ENCODE measurements around the gene OR2B3. TPM values are rescaled to one million over a fixed set of nuclear protein-coding genes. Genes with fewer than 3 reads are reported as not detected.

Gene OR2B3
- total RNA-seq, 5 donors from 2014 or later (not counting 1 experiment from before 2014, with no cell fraction given), result not detected

DNA sequence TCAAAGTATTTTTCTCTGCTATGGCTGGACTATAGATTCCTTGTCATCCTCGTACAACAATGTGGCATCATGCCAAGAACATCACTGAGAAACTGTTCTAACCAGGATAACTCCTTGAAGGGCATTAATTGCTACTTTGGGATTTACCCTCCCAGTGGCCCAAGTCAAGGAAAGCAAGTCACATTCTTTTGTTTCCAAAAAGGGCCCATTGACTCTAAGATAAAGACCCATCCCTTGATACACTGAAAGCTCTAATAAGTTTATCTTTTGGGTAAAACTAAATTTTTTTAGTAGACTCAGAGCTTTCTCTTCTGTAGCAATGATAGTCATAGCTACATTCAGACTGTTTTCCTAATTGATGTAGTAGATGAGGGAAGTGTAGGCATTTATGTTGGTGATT lies 20.6 kb upstream of the OR2B3 start, which contains the start of gene OR2J3:
OR2J3 (plus strand) TSS at position 301 of the 400 bp plus-strand sequence. CDS start 3,833 bp downstream, outside the sequence.
- no peaks in the 10 kb centered on the region for H3K36me3 ChIP-seq (ENCODE audit: control insufficient read depth in 2 of 2, extremely low read depth in 1 of 2, insufficient read depth in 1 of 2, low read length in 1 of 2)
- Mint-ChIP-seq H3K4me1 (no peaks in the 10 kb centered on the region), H3K4me3 (no peak within 1 kb of the TSS), H3K36me3 (no peaks in the 10 kb centered on the region), H3K27ac (no peak within 1 kb of the TSS), H3K9me3 (no peaks in the 10 kb centered on the region), H3K27me3 (peaks cover 34 to 50% of the 10 kb centered on the region in 2 donors)
- ChIA-PET CTCF (no interaction called here), POLR2A (no interaction called here)
- 38% methylated on average over 1 of the region's 1 CpG for WGBS (ENCODE audit: insufficient coverage)
- ATAC-seq (replicated peaks in 1 of 4) (no peak), DNase-seq (no peak)
- H3K9me3 ChIP-seq, result no peaks in the 10 kb centered on the region
- peaks cover 2 to 6% of the 10 kb centered on the region in 2 experiments for H3K27me3 ChIP-seq (replicated peaks in 1 of 2; ENCODE audit: control insufficient read depth in 2 of 2, extremely low read depth in 1 of 2, insufficient read depth in 2 of 2, low read length in 1 of 2)
- H3K27ac ChIP-seq (ENCODE audit: low read length), result no peak within 1 kb of the TSS
- no peaks in the 10 kb centered on the region for H3K4me1 ChIP-seq (ENCODE audit: control insufficient read depth in 1 of 2, extremely low read depth in 1 of 2, insufficient read depth in 2 of 2, low read length in 2 of 2)
- H3K4me3 ChIP-seq (ENCODE audit: control insufficient read depth in 1 of 2, extremely low read depth in 1 of 2, low read length in 1 of 2), result no peak within 1 kb of the TSS

DNA sequence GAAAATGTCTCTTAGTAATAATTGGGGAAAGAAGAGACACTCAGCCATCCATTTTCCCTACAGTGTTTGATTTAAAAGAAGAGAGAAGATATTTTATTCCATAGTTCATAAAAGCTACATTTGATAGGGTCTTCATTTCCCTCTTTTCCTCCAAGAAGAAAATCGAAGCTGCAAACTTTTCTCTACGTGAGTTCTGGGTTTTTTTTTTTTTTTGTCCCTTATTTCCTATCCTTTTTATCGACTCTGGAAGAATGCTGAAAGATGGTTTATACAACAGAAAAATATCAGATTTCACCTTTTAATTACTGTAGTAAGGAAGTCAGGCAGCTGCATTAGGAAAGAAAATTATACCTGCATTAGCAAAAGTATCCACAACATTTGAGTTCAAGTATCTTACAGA lies 12.1 kb upstream of the OR2B3 start, which contains the start of gene OR2J1:
OR2J1 (plus strand) TSS at position 301 of the 400 bp plus-strand sequence. CDS start 1,453 bp downstream, outside the sequence.
- Mint-ChIP-seq H3K27ac (no peak within 1 kb of the TSS), H3K36me3 (no peaks in the 10 kb centered on the region), H3K4me1 (no peaks in the 10 kb centered on the region), H3K9me3 (no peaks in the 10 kb centered on the region), H3K27me3 (peaks cover 18 to 33% of the 10 kb centered on the region in 2 donors), H3K4me3 (no peak within 1 kb of the TSS)
- H3K27ac ChIP-seq (ENCODE audit: low read length), result no peak within 1 kb of the TSS
- ATAC-seq (replicated peaks in 1 of 4) (no peak), DNase-seq (no peak)
- H3K4me1 ChIP-seq (ENCODE audit: control insufficient read depth in 1 of 2, extremely low read depth in 1 of 2, insufficient read depth in 2 of 2, low read length in 2 of 2), result no peaks in the 10 kb centered on the region
- no peak within 1 kb of the TSS for H3K4me3 ChIP-seq (ENCODE audit: control insufficient read depth in 1 of 2, extremely low read depth in 1 of 2, low read length in 1 of 2)
- H3K27me3 ChIP-seq (replicated peaks in 1 of 2; ENCODE audit: control insufficient read depth in 2 of 2, extremely low read depth in 1 of 2, insufficient read depth in 2 of 2, low read length in 1 of 2), result peaks cover 0 to 4% of the 10 kb centered on the region in 2 experiments
- ChIA-PET CTCF (interaction anchor here in 1 of 2 donors (0.6 kb wide), 1 partner anchor 1067 kb away, joined by 3 read pairs; no protein-coding TSS in a partner anchor), POLR2A (no interaction called here)
- no peaks in the 10 kb centered on the region for H3K36me3 ChIP-seq (ENCODE audit: control insufficient read depth in 2 of 2, extremely low read depth in 1 of 2, insufficient read depth in 1 of 2, low read length in 1 of 2)
- H3K9me3 ChIP-seq, result no peaks in the 10 kb centered on the region
- no CpG with 5 or more reads among the region's 3 CpGs for WGBS (ENCODE audit: insufficient coverage)

DNA sequence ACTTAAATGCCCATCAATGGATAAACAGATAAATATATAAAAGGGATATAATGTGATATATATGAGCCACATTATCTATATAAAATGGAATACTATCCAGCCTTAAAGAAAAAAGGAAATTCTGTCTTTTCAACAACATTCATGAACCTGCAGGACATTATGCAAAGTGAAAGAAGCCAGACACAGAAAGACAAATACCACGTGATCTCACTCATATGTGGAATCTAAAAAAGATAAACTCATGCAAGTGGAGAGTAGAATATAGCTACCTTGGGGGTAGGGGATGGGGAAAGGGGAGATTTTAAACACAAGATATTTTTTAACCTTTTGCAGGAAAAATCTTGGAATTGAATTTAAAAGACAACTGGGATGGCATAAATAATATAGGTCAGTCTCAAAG lies 10.7 kb upstream of the OR2B3 start:
- Histone ChIP-seq H3K27me3 (replicated peaks in 1 of 2; ENCODE audit: control insufficient read depth in 2 of 2, extremely low read depth in 1 of 2, insufficient read depth in 2 of 2, low read length in 1 of 2) (no peaks in the 10 kb centered on the region), H3K27ac (ENCODE audit: low read length) (no peak overlapping the region), H3K9me3 (no peaks in the 10 kb centered on the region), H3K4me3 (ENCODE audit: control insufficient read depth in 1 of 2, extremely low read depth in 1 of 2, low read length in 1 of 2) (no peak overlapping the region), H3K36me3 (ENCODE audit: control insufficient read depth in 2 of 2, extremely low read depth in 1 of 2, insufficient read depth in 1 of 2, low read length in 1 of 2) (no peaks in the 10 kb centered on the region), H3K4me1 (ENCODE audit: control insufficient read depth in 1 of 2, extremely low read depth in 1 of 2, insufficient read depth in 2 of 2, low read length in 2 of 2) (no peaks in the 10 kb centered on the region)
- ATAC-seq (replicated peaks in 1 of 4) (no peak), DNase-seq (no peak)
- no peaks in the 10 kb centered on the region for H3K36me3 Mint-ChIP-seq
- H3K27me3 Mint-ChIP-seq, result peaks cover 15 to 26% of the 10 kb centered on the region in 2 donors
- no peaks in the 10 kb centered on the region for H3K4me1 Mint-ChIP-seq
- no peaks in the 10 kb centered on the region for H3K9me3 Mint-ChIP-seq
- H3K4me3 Mint-ChIP-seq, result no peak overlapping the region
- ChIA-PET CTCF (interaction anchor here in 1 of 2 donors (0.6 kb wide), 1 partner anchor 137 kb away, joined by 3 read pairs; no protein-coding TSS in a partner anchor), POLR2A (no interaction called here)
- no peak overlapping the region for H3K27ac Mint-ChIP-seq
- WGBS (ENCODE audit: insufficient coverage), result no CpG with 5 or more reads among the region's 1 CpG

DNA sequence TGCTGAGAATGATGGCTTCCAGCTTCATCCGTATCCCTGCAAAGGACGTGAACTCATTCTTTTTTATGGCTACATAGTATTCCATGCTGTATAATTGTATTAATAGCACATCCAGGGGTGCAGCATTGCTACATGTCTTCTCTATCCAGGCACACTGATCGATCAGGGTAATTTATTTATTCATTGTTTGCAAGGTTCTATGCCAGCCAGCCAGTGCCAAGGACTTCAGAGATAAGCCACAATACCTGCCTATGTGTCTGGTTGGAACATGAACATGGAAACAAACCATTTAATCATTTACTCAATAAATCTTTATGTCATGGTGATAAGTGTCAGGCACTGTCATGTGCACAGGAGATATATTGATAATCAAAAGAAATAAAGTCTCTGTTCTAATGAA lies 5.8 kb upstream of the OR2B3 start:
- peaks cover 21 to 29% of the 10 kb centered on the region in 2 donors for H3K27me3 Mint-ChIP-seq
- no CpG with 5 or more reads among the region's 3 CpGs for WGBS (ENCODE audit: insufficient coverage)
- Histone ChIP-seq H3K36me3 (ENCODE audit: control insufficient read depth in 2 of 2, extremely low read depth in 1 of 2, insufficient read depth in 1 of 2, low read length in 1 of 2) (no peaks in the 10 kb centered on the region), H3K4me3 (ENCODE audit: control insufficient read depth in 1 of 2, extremely low read depth in 1 of 2, low read length in 1 of 2) (no peak overlapping the region), H3K4me1 (ENCODE audit: control insufficient read depth in 1 of 2, extremely low read depth in 1 of 2, insufficient read depth in 2 of 2, low read length in 2 of 2) (no peaks in the 10 kb centered on the region), H3K27ac (ENCODE audit: low read length) (no peak overlapping the region), H3K9me3 (no peaks in the 10 kb centered on the region), H3K27me3 (replicated peaks in 1 of 2; ENCODE audit: control insufficient read depth in 2 of 2, extremely low read depth in 1 of 2, insufficient read depth in 2 of 2, low read length in 1 of 2) (peaks cover 0 to 3% of the 10 kb centered on the region in 2 experiments)
- no peaks in the 10 kb centered on the region for H3K4me1 Mint-ChIP-seq
- ATAC-seq (replicated peaks in 1 of 4) (no peak), DNase-seq (no peak)
- no peak overlapping the region for H3K4me3 Mint-ChIP-seq
- POLR2A ChIA-PET, result no interaction called here
- H3K9me3 Mint-ChIP-seq, result no peaks in the 10 kb centered on the region
- no peaks in the 10 kb centered on the region for H3K36me3 Mint-ChIP-seq
- no peak overlapping the region for H3K27ac Mint-ChIP-seq
- CTCF ChIA-PET, result no interaction called here

DNA sequence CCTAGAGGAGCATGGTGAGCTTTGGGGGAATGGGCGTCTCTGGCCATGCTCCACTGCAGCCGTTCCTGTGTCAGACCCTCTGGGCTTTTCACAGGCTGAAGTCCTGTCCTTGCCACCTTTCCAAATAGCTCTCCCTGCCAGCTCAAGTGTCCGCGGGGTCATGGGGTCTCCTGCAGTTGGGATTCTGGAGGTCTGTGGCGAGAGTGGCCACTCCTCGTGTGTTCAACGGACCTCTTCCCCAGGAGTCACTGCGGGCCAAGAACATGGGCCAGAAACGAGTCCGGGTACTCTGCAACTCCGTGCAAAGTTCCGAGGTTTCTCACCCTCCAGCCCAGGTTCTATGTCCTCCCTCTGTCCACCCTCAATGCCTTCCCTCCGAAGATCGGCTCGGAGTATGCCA lies 4.7 kb downstream of the OR2B3 start:
- Histone ChIP-seq H3K27ac (ENCODE audit: low read length) (no peak overlapping the region), H3K9me3 (no peaks in the 10 kb centered on the region), H3K4me1 (ENCODE audit: control insufficient read depth in 1 of 2, extremely low read depth in 1 of 2, insufficient read depth in 2 of 2, low read length in 2 of 2) (no peaks in the 10 kb centered on the region), H3K27me3 (replicated peaks in 1 of 2; ENCODE audit: control insufficient read depth in 2 of 2, extremely low read depth in 1 of 2, insufficient read depth in 2 of 2, low read length in 1 of 2) (peaks cover 0 to 4% of the 10 kb centered on the region in 2 experiments), H3K4me3 (ENCODE audit: control insufficient read depth in 1 of 2, extremely low read depth in 1 of 2, low read length in 1 of 2) (no peak overlapping the region), H3K36me3 (ENCODE audit: control insufficient read depth in 2 of 2, extremely low read depth in 1 of 2, insufficient read depth in 1 of 2, low read length in 1 of 2) (no peaks in the 10 kb centered on the region)
- no peak for DNase-seq
- Mint-ChIP-seq H3K4me3 (no peak overlapping the region), H3K4me1 (peaks cover 0 to 3% (median 3%) of the 10 kb centered on the region in 3 donors), H3K9me3 (no peaks in the 10 kb centered on the region), H3K27ac (no peak overlapping the region), H3K36me3 (no peaks in the 10 kb centered on the region), H3K27me3 (peaks cover 15 to 17% of the 10 kb centered on the region in 2 donors)
- no peak for ATAC-seq (replicated peaks in 1 of 4)
- ChIA-PET POLR2A (interaction anchor here in 1 of 2 donors (0.6 kb wide), 1 partner anchor 244 kb away, joined by 3 read pairs; no protein-coding TSS in a partner anchor), CTCF (no interaction called here)
- WGBS (ENCODE audit: insufficient coverage), result 91% methylated on average over 5 of the region's 15 CpGs

DNA sequence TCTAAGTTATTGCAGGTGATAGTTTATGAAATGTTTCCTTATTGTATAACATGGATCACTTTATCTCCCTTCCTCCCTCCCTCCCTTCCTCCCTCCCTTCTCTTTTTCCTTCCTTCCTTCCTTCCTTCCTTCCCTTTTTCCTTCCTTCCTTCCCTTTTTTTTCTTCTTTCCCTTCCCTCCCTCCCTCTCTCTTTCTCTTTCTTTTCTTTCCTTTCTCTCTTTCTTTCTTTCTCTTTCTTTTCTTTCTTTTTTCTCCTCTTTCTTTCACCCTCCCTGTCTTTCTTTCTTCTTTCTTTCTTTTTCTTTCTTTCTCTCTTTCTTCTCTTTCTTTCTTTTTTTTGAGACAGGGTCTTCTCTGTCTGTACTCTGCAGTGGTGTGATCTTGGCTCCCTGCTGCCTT lies 5.8 kb downstream of the OR2B3 start:
- Histone ChIP-seq H3K4me3 (ENCODE audit: control insufficient read depth in 1 of 2, extremely low read depth in 1 of 2, low read length in 1 of 2) (no peak overlapping the region), H3K4me1 (ENCODE audit: control insufficient read depth in 1 of 2, extremely low read depth in 1 of 2, insufficient read depth in 2 of 2, low read length in 2 of 2) (no peaks in the 10 kb centered on the region), H3K27me3 (replicated peaks in 1 of 2; ENCODE audit: control insufficient read depth in 2 of 2, extremely low read depth in 1 of 2, insufficient read depth in 2 of 2, low read length in 1 of 2) (peaks cover 0 to 4% of the 10 kb centered on the region in 2 experiments), H3K9me3 (no peaks in the 10 kb centered on the region), H3K36me3 (ENCODE audit: control insufficient read depth in 2 of 2, extremely low read depth in 1 of 2, insufficient read depth in 1 of 2, low read length in 1 of 2) (no peaks in the 10 kb centered on the region), H3K27ac (ENCODE audit: low read length) (no peak overlapping the region)
- ATAC-seq (replicated peaks in 1 of 4), result no peak
- ChIA-PET CTCF (no interaction called here), POLR2A (no interaction called here)
- DNase-seq, result no peak
- Mint-ChIP-seq H3K27ac (no peak overlapping the region), H3K27me3 (peaks cover 8 to 13% of the 10 kb centered on the region in 2 donors), H3K9me3 (no peaks in the 10 kb centered on the region), H3K4me1 (peaks cover 0 to 3% (median 3%) of the 10 kb centered on the region in 3 donors), H3K36me3 (no peaks in the 10 kb centered on the region), H3K4me3 (no peak overlapping the region)

DNA sequence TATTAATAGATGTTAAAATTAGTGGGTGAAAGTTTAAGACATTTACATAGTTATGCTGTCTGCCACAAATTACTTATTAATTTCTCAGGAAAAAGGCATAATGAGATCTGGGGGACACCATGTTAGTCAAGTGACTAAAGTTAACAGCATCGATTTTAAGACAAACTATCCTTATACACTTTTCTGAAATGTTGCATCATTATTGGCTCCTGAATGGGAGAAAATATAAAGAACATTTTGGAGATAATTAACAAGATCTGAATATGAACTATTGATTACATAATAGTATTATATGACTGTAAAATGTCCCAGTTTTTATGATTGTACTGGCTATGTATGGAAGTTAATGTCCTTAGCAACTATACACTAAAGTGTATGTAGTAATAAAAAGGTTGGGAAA lies 7.9 kb downstream of the OR2B3 start:
- Histone ChIP-seq H3K27ac (ENCODE audit: low read length) (no peak overlapping the region), H3K4me3 (ENCODE audit: control insufficient read depth in 1 of 2, extremely low read depth in 1 of 2, low read length in 1 of 2) (no peak overlapping the region), H3K36me3 (ENCODE audit: control insufficient read depth in 2 of 2, extremely low read depth in 1 of 2, insufficient read depth in 1 of 2, low read length in 1 of 2) (no peaks in the 10 kb centered on the region), H3K4me1 (ENCODE audit: control insufficient read depth in 1 of 2, extremely low read depth in 1 of 2, insufficient read depth in 2 of 2, low read length in 2 of 2) (no peaks in the 10 kb centered on the region), H3K9me3 (no peaks in the 10 kb centered on the region), H3K27me3 (replicated peaks in 1 of 2; ENCODE audit: control insufficient read depth in 2 of 2, extremely low read depth in 1 of 2, insufficient read depth in 2 of 2, low read length in 1 of 2) (no peaks in the 10 kb centered on the region)
- DNase-seq (no peak), ATAC-seq (replicated peaks in 1 of 4) (no peak)
- H3K27me3 Mint-ChIP-seq, result peaks cover 6 to 18% of the 10 kb centered on the region in 2 donors
- H3K36me3 Mint-ChIP-seq, result no peaks in the 10 kb centered on the region
- ChIA-PET POLR2A (no interaction called here), CTCF (no interaction called here)
- H3K4me1 Mint-ChIP-seq, result peaks cover 0 to 3% (median 3%) of the 10 kb centered on the region in 3 donors
- H3K27ac Mint-ChIP-seq, result no peak overlapping the region
- WGBS (ENCODE audit: insufficient coverage), result no CpG with 5 or more reads among the region's 1 CpG
- no peaks in the 10 kb centered on the region for H3K9me3 Mint-ChIP-seq
- H3K4me3 Mint-ChIP-seq, result no peak overlapping the region
